A673 (cell line): ENCODE data around the gene CPAMD8. TPM values are rescaled to one million over a fixed set of nuclear protein-coding genes. Genes with fewer than 3 reads are reported as not detected.

Experiments used
- BruUV-seq: library from RNA; stranded (reverse); fragments of 400-500 nt; replicated peaks from 2 replicates; lab custom pipeline; 2021; lab: Mats Ljungman, UMichigan
- CTCF ChIA-PET: fragments of 300-600 bp; sonication (Branson Sonifier 250); formaldehyde crosslinking; loops from one replicate; lab custom pipeline; 2022; ENCODE audit warnings: antibody characterized with exemption; lab: Charles Lee
- POLR2A ChIA-PET: fragments of 300-600 bp; sonication (Branson Sonifier 250); formaldehyde crosslinking; loops from one replicate; lab custom pipeline; 2022; ENCODE audit warnings: antibody characterized with exemption; ENCODE audit not compliant: low non-redundant PET; lab: Charles Lee
- DNase-seq: peaks from one replicate; pipeline ENCODE4 v3.0.0-alpha.2; 2015; ENCODE audit warnings: low spot score
- H3K27ac ChIP-seq: fragments of 200-600 bp; sonication (generic); 2 replicates; pipeline ENCODE4 v1.5.1; 2016; ENCODE audit warnings: mixed run types, low read depth, mild to moderate bottlenecking, mixed read lengths, antibody characterized with exemption, low read length; ENCODE audit not compliant: poor library complexity, severe bottlenecking
- H3K27me3 ChIP-seq: fragments of 200-600 bp; sonication (generic); replicated peaks from 2 replicates; pipeline ENCODE4 v1.6.1; 2017; ENCODE audit warnings: mixed run types, low read depth, mild to moderate bottlenecking, mixed read lengths, antibody characterized with exemption, low read length; ENCODE audit not compliant: insufficient read depth, poor library complexity
- H3K36me3 ChIP-seq: fragments of 200-600 bp; sonication (generic); 2 replicates; pipeline ENCODE4 v1.6.1; 2016; ENCODE audit warnings: mixed run types, mild to moderate bottlenecking, mixed read lengths, antibody characterized with exemption, low read length; ENCODE audit not compliant: insufficient read depth, poor library complexity, severe bottlenecking
- H3K4me1 ChIP-seq: fragments of 200-600 bp; sonication (generic); 2 replicates; pipeline ENCODE4 v1.6.1; 2017; ENCODE audit warnings: mixed run types, mild to moderate bottlenecking, mixed read lengths, antibody characterized with exemption, low read length; ENCODE audit not compliant: insufficient read depth, poor library complexity, severe bottlenecking
- H3K4me3 ChIP-seq: fragments of 200-600 bp; sonication (generic); 2 replicates; pipeline ENCODE4 v1.5.1; 2016; ENCODE audit warnings: low read depth, mixed run types, mild to moderate bottlenecking, mixed read lengths, low read length; ENCODE audit not compliant: poor library complexity, severe bottlenecking
- H3K9me3 ChIP-seq: fragments of 200-600 bp; sonication (generic); 2 replicates; pipeline ENCODE4 v1.6.1; 2016; ENCODE audit warnings: mixed run types, low read depth, mild to moderate bottlenecking, mixed read lengths, antibody characterized with exemption, low read length; ENCODE audit not compliant: poor library complexity, severe bottlenecking
- EZH2 ChIP-seq: fragments of 200-600 bp; sonication (generic); IDR thresholded peaks from 2 replicates; pipeline ENCODE4 v1.6.1; 2017; ENCODE audit warnings: borderline replicate concordance, low read depth, mild to moderate bottlenecking, mixed read lengths, antibody characterized with exemption, low read length; ENCODE audit not compliant: poor library complexity, severe bottlenecking
- intact Hi-C: fragments of 100-400 bp; cut with micrococcal nuclease; formaldehyde crosslinking; loops from one replicate; pipeline ENCODE4 v1.10.0; 2022; ENCODE audit not compliant: unreplicated experiment
- total RNA-seq: library from RNA; stranded (reverse); gene quantifications from 2 replicates; pipeline ENCODE4 v1.2.3, GENCODE V29; 2021
- TF ChIP-seq, protein P1 (sequence below): fragments of 300-800, 200-600 bp; sonication (generic); conservative IDR thresholded peaks from 2 replicates; pipeline ENCODE4 v1.5.1; 2017; ENCODE audit warnings: low read depth, mild to moderate bottlenecking, antibody characterized with exemption, low read length, moderate library complexity, mixed read lengths

The CPAMD8 gene
- total RNA-seq, 1 experiment from 2014 or later: 0.82 TPM

DNA sequence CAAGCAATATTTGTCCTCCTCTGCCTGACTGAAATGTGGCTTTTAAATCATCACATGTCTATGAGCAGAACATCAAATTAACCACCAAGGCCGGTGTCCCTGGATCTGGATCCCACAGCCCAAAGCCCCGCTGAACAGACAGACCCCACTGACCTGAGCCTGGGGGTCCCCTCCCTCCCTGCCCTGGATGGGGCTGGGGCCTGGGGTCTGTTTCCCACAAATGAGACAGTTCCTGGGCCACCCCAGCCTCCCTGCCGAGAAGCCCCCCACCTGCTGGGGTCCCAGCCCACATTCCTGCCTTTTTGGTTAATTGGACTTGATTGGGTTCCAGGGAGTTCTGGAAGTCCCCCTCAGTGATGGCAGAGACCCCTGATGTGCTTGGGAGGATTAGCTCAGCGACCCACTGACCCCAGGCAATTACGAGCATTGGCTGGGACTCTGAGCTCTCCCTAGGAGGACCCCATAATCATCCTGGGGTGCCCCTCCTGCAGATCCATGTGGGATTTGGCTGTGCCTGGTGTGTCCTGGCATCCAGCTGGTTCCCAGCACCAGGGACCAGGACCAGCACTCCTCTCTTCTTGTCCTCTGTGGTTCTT, 19.4 kb upstream of the CPAMD8 start:
- BruUV-seq: no TSS peak
- peaks cover 19% of the 10 kb centered on the region for H3K36me3 ChIP-seq
- no peaks in the 10 kb centered on the region for H3K9me3 ChIP-seq
- CTCF ChIA-PET: interaction anchor here (0.5 kb wide), 1 partner anchor 813 kb away, joined by 6 read pairs; no protein-coding TSS in a partner anchor
- DNase-seq: no peak
- H3K4me3 ChIP-seq: no peak overlapping the region
- no peak overlapping the region for H3K27ac ChIP-seq
- POLR2A ChIA-PET: no interaction called here
- H3K27me3 ChIP-seq: no peaks in the 10 kb centered on the region
- intact Hi-C loops: no loop called here
- no peaks in the 10 kb centered on the region for H3K4me1 ChIP-seq
- TF ChIP-seq, protein P1, sequence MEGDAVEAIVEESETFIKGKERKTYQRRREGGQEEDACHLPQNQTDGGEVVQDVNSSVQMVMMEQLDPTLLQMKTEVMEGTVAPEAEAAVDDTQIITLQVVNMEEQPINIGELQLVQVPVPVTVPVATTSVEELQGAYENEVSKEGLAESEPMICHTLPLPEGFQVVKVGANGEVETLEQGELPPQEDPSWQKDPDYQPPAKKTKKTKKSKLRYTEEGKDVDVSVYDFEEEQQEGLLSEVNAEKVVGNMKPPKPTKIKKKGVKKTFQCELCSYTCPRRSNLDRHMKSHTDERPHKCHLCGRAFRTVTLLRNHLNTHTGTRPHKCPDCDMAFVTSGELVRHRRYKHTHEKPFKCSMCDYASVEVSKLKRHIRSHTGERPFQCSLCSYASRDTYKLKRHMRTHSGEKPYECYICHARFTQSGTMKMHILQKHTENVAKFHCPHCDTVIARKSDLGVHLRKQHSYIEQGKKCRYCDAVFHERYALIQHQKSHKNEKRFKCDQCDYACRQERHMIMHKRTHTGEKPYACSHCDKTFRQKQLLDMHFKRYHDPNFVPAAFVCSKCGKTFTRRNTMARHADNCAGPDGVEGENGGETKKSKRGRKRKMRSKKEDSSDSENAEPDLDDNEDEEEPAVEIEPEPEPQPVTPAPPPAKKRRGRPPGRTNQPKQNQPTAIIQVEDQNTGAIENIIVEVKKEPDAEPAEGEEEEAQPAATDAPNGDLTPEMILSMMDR: no peak
- no peak for TF ChIP-seq EZH2

GRCh38 chr19:17043744-17044143, 17.1 kb upstream of the CPAMD8 start:
- intact Hi-C loops: no loop called here
- POLR2A ChIA-PET: no interaction called here
- CTCF ChIA-PET: interaction anchor here (0.5 kb wide), 1 partner anchor 272 kb away, joined by 7 read pairs; no protein-coding TSS in a partner anchor
- H3K27me3 ChIP-seq: no peaks in the 10 kb centered on the region
- DNase-seq: no peak
- peaks cover 1% of the 10 kb centered on the region for H3K36me3 ChIP-seq
- TF ChIP-seq, protein P1: no peak
- no peak for TF ChIP-seq EZH2
- no TSS peak for BruUV-seq
- no peak overlapping the region for H3K4me3 ChIP-seq
- no peak overlapping the region for H3K27ac ChIP-seq
- H3K9me3 ChIP-seq: no peaks in the 10 kb centered on the region
- H3K4me1 ChIP-seq: no peaks in the 10 kb centered on the region

GRCh38 chr19:17041976-17042375, 15.4 kb upstream of the CPAMD8 start:
- no peak for DNase-seq
- Histone ChIP-seq H3K27me3 (no peaks in the 10 kb centered on the region), H3K36me3 (no peaks in the 10 kb centered on the region), H3K9me3 (no peaks in the 10 kb centered on the region), H3K4me3 (no peak overlapping the region), H3K4me1 (no peaks in the 10 kb centered on the region), H3K27ac (no peak overlapping the region)
- no TSS peak for BruUV-seq
- TF ChIP-seq EZH2: no peak
- TF ChIP-seq, protein P1: no peak
- CTCF ChIA-PET: interaction anchor here (0.7 kb wide), 1 partner anchor 243 kb away, joined by 8 read pairs; no protein-coding TSS in a partner anchor
- POLR2A ChIA-PET: no interaction called here
- intact Hi-C loops: no loop called here
